DOHH2 (cell line): ENCODE data around the gene ASH1L.

Experiments
- H3F3A ChIP-seq: fragments of 200-600 bp; sonication (generic), shearing (Covaris generic); 2 replicates; pipeline ENCODE4 v1.6.0; 2016; ENCODE audit warnings: antibody characterized with exemption, mild to moderate bottlenecking; ENCODE audit not compliant: control insufficient read depth, insufficient read depth
- H3K27ac ChIP-seq: fragments of 200-600 bp; sonication (generic); 2 replicates; pipeline ENCODE4 v1.5.1; 2014; ENCODE audit warnings: low read depth, mild to moderate bottlenecking, low read length, moderate library complexity
- H3K27me3 ChIP-seq: fragments of 200-600 bp; sonication (generic); 2 replicates; pipeline ENCODE4 v1.6.1; 2014; ENCODE audit warnings: mild to moderate bottlenecking, low read length, mixed read lengths; ENCODE audit not compliant: control insufficient read depth
- H3K36me3 ChIP-seq: fragments of 200-600 bp; sonication (generic); 2 replicates; pipeline ENCODE4 v1.6.1; 2014; ENCODE audit warnings: mild to moderate bottlenecking, low read length, moderate library complexity, mixed read lengths; ENCODE audit not compliant: control insufficient read depth
- H3K4me1 ChIP-seq: fragments of 200-600 bp; sonication (generic); 2 replicates; pipeline ENCODE4 v1.6.1; 2014; ENCODE audit warnings: mild to moderate bottlenecking, low read length, mixed read lengths; ENCODE audit not compliant: control insufficient read depth
- H3K4me2 ChIP-seq: fragments of 200-600 bp; sonication (generic); 2 replicates; pipeline ENCODE4 v1.6.0; 2014; ENCODE audit warnings: mild to moderate bottlenecking, low read length, moderate library complexity
- H3K4me3 ChIP-seq: fragments of 200-600 bp; sonication (generic); 2 replicates; pipeline ENCODE4 v1.5.1; 2014; ENCODE audit warnings: mild to moderate bottlenecking, low read length, mixed read lengths
- H3K79me2 ChIP-seq: fragments of 200-600 bp; sonication (generic); 2 replicates; pipeline ENCODE4 v1.6.1; 2014; ENCODE audit warnings: mild to moderate bottlenecking, low read length, mixed read lengths; ENCODE audit not compliant: control insufficient read depth
- H3K9me2 ChIP-seq: fragments of 200-600 bp; sonication (generic); replicated peaks from 2 replicates; pipeline ENCODE4 v1.6.1; 2014; ENCODE audit warnings: mild to moderate bottlenecking, low read length, mixed read lengths; ENCODE audit not compliant: control insufficient read depth
- H3K9me3 ChIP-seq: fragments of 200-600 bp; sonication (generic); 2 replicates; pipeline ENCODE4 v1.6.1; 2014; ENCODE audit warnings: antibody characterized with exemption, low read length, mixed read lengths; ENCODE audit not compliant: control insufficient read depth, insufficient read depth
- H4K20me1 ChIP-seq: fragments of 200-600 bp; sonication (generic); 2 replicates; pipeline ENCODE4 v1.6.0; 2014; ENCODE audit warnings: low read depth, mild to moderate bottlenecking, antibody characterized with exemption, low read length, moderate library complexity; ENCODE audit not compliant: control insufficient read depth, insufficient read depth
- CTCF ChIP-seq: fragments of 200-600 bp; sonication (generic); IDR thresholded peaks from one replicate; pipeline ENCODE4 v1.5.1; 2014; ENCODE audit warnings: antibody characterized with exemption, mild to moderate bottlenecking, low read depth, low read length; ENCODE audit not compliant: poor library complexity, severe bottlenecking
- EZH2phosphoT487 ChIP-seq: fragments of 200-600 bp; sonication (generic); IDR thresholded peaks from 2 replicates; pipeline ENCODE4 v1.6.1; 2017; ENCODE audit warnings: borderline replicate concordance, mild to moderate bottlenecking, antibody characterized with exemption, low read length, moderate library complexity, mixed read lengths

The ASH1L gene

GRCh38 chr1:155318082-155318481 is 244.5 kb downstream of the ASH1L start:
- Histone ChIP-seq H3K27ac (no peak overlapping the region), H3K27me3 (no peaks in the 10 kb centered on the region), H3F3A (peaks cover 38% of the 10 kb centered on the region), H3K4me1 (peaks cover 31% of the 10 kb centered on the region), H3K79me2 (peaks cover 14% of the 10 kb centered on the region), H3K4me3 (no peak overlapping the region), H3K4me2 (no peak overlapping the region), H4K20me1 (0 out of 2 replicates have a peak, but pooled peaks cover 4% of the 10 kb centered on the region), H3K9me3 (no peaks in the 10 kb centered on the region), H3K9me2 (no peaks in the 10 kb centered on the region), H3K36me3 (peaks cover 62% of the 10 kb centered on the region)
- TF ChIP-seq EZH2phosphoT487 (no peak), CTCF (no peak)

GRCh38 chr1:155316922-155317321 is 245.7 kb downstream of the ASH1L start:
- H3K9me3 ChIP-seq = no peaks in the 10 kb centered on the region
- TF ChIP-seq CTCF (no peak), EZH2phosphoT487 (no peak)
- peaks cover 74% of the 10 kb centered on the region for H3K36me3 ChIP-seq
- H3F3A ChIP-seq = peaks cover 38% of the 10 kb centered on the region
- no peaks in the 10 kb centered on the region for H3K9me2 ChIP-seq
- H3K4me3 ChIP-seq = no peak overlapping the region
- H3K4me1 ChIP-seq = peaks cover 23% of the 10 kb centered on the region
- peaks cover 25% of the 10 kb centered on the region for H3K79me2 ChIP-seq
- no peak overlapping the region for H3K4me2 ChIP-seq
- H3K27me3 ChIP-seq = no peaks in the 10 kb centered on the region
- peaks cover 7% of the 10 kb centered on the region; the same call in 1 of the 2 replicates for H4K20me1 ChIP-seq
- H3K27ac ChIP-seq = no peak overlapping the region

DNA sequence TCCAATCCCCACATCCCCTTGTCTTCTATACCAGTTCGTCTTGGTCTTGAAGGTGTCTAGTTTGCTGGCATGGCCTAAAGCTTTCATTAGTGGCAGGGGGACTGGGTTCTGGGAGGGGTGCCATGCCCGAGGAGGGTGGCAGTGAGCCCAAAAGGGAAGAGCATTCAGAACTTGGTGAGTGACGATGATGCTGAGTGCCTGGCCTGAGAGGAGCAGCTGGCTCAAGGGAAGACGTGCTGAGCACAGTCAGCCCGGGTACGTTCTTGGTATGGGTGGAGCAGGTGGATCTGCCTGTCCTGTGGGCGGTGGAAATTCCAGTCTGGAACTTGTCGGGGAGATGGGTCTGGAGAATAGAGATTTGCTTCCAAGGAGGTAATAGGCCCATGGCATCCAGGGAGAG is 249.3 kb downstream of the ASH1L start:
- TF ChIP-seq EZH2phosphoT487 (no peak), CTCF (no peak)
- Histone ChIP-seq H3K9me3 (no peaks in the 10 kb centered on the region), H4K20me1 (peaks cover 7% of the 10 kb centered on the region; the same call in 1 of the 2 replicates), H3K4me3 (no peak overlapping the region), H3K36me3 (peaks cover 81% of the 10 kb centered on the region), H3K4me2 (no peak overlapping the region), H3K79me2 (peaks cover 58% of the 10 kb centered on the region), H3K27ac (no peak overlapping the region), H3K27me3 (no peaks in the 10 kb centered on the region), H3F3A (peaks cover 21% of the 10 kb centered on the region), H3K9me2 (no peaks in the 10 kb centered on the region), H3K4me1 (peaks cover 24% of the 10 kb centered on the region)
